ENCODE data around the gene SOD2. TPM values are rescaled to one million over a fixed set of nuclear protein-coding genes. Genes with fewer than 3 reads are reported as not detected.

SOD2 gene
- total and polyA plus RNA-seq, 12 donors: 129 to 3,032 (median 386) TPM

DNA sequence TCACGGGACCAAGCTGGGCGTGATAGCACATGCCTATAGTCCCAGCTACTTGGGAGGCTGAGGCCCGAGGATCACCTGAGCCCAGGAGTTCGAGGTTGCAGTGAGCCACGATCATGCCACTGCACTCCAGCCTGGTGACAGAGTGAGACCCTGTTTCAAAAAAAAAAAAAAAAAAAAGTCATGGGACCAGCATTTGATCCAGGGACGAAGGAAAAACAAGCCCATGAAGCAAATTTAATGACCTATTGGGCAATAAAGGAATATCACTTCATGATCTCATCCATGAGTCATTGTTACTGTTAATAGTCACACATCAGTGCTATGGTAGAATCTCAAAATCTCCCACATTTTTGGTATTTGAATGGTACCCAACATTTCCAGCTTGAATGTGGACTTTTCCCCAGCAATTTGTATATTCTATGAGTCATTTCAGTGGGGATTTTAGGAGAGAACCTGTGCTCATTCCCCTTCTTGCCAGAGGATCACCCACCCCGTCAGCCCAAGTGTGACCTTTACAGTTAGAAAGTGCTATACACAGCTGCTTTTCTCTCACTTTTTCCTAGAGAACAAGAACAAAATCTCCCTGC lies 8.5 kb upstream of the SOD2 start:
- TF ChIP-seq, protein P1, sequence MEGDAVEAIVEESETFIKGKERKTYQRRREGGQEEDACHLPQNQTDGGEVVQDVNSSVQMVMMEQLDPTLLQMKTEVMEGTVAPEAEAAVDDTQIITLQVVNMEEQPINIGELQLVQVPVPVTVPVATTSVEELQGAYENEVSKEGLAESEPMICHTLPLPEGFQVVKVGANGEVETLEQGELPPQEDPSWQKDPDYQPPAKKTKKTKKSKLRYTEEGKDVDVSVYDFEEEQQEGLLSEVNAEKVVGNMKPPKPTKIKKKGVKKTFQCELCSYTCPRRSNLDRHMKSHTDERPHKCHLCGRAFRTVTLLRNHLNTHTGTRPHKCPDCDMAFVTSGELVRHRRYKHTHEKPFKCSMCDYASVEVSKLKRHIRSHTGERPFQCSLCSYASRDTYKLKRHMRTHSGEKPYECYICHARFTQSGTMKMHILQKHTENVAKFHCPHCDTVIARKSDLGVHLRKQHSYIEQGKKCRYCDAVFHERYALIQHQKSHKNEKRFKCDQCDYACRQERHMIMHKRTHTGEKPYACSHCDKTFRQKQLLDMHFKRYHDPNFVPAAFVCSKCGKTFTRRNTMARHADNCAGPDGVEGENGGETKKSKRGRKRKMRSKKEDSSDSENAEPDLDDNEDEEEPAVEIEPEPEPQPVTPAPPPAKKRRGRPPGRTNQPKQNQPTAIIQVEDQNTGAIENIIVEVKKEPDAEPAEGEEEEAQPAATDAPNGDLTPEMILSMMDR (IDR thresholded peaks at IDR 0.05): no peak
- TF ChIP-seq POLR2A (IDR thresholded peaks at IDR 0.05): peak in 1 of 2 donors; percentile 9
- Histone ChIP-seq H3K36me3 (replicated peaks in 1 of 2) (no peaks in the 10 kb centered on the region), H3K27ac (peak overlapping the region; percentile 35 to 89 (median 85)), H3K4me3 (no peak overlapping the region), H3K27me3 (no peaks in the 10 kb centered on the region), H3K4me1 (replicated peaks in 1 of 2) (peaks cover 8 to 19% of the 10 kb centered on the region in 2 donors), H3K9me3 (replicated peaks in 1 of 3) (no peaks in the 10 kb centered on the region)
- peak in 4 of 7 donors; percentile 41 to 52 (median 49) for DNase-seq
- WGBS, 4 donors: 58 to 63% (median 62%) methylated on average over 7 of the region's 7 CpGs
- intact Hi-C loops (cut with DNase I): no loop called here

DNA sequence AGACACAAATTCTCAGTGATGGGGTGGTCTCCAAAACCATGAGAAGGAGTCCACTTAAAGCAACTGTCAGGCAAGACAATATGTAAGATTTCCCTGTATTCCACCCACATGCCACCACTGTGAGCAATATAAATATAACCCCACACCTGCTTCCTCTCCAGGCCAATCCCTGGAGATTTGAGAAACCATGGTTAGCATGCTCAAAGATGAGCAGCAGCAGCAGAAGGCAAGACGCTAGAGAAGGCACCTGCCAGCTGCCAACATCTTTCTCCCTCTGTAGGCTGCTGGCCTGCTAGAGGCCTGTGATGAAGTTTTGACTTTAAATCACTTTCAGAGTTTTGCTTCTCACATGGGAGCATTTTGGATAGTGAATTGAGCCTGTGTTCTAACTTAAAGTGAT lies 7.9 kb upstream of the SOD2 start:
- peak in 1 of 7 donors; percentile 24 for DNase-seq
- H3K27me3 ChIP-seq: no peaks in the 10 kb centered on the region

DNA sequence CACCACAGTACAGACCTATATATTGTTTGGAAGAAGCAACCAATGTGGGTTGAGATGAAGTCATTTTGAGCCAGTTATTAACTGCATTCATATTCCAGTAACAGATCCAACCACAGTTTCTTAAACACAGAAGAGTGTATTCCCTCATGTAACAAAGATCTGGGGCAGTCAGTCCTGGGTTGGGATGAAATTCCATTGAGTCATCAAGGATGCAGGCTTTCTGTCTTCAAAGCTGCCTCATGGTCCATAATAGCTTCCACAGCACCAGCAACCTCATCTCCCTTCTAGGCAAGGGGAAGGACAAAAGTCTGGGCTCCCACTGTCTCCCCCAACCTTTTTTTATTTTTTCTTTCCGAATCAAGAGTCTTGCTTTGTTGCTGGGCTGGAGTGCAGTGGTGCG lies 2.9 kb upstream of the SOD2 start:
- WGBS, 4 donors: 92 to 100% (median 97%) methylated on average over 2 of the region's 2 CpGs
- H3K9me3 ChIP-seq (replicated peaks in 1 of 3): no peaks in the 10 kb centered on the region
- H3K27me3 ChIP-seq: no peaks in the 10 kb centered on the region
- no peaks in the 10 kb centered on the region for H3K36me3 ChIP-seq (replicated peaks in 1 of 2)
- H3K27ac ChIP-seq: no peak overlapping the region
- H3K4me3 ChIP-seq: no peak overlapping the region
- TF ChIP-seq, protein P1 (IDR thresholded peaks at IDR 0.05): no peak
- no peak for TF ChIP-seq POLR2A (IDR thresholded peaks at IDR 0.05)
- peaks cover 26 to 27% of the 10 kb centered on the region in 2 donors for H3K4me1 ChIP-seq (replicated peaks in 1 of 2)
- DNase-seq: no peak
- intact Hi-C loops (cut with DNase I): loop anchor here in 1 of 2 donors (10.0 kb wide), 1 partner anchor 69 kb away; the partner anchor contains the start of gene ACAT2

More for the DNA sequence above, 7.9 kb upstream of the SOD2 start:
- no peak overlapping the region for H3K4me3 ChIP-seq
- no peaks in the 10 kb centered on the region for H3K9me3 ChIP-seq (replicated peaks in 1 of 3)
- peak overlapping the region; percentile 33 to 89 (median 85) for H3K27ac ChIP-seq
- 43 to 77% (median 55%) methylated on average over 1 of the region's 1 CpG for WGBS, 4 donors
- no peaks in the 10 kb centered on the region for H3K36me3 ChIP-seq (replicated peaks in 1 of 2)
- TF ChIP-seq, protein P1 (IDR thresholded peaks at IDR 0.05): no peak
- no peak for TF ChIP-seq POLR2A (IDR thresholded peaks at IDR 0.05)
- H3K4me1 ChIP-seq (replicated peaks in 1 of 2): peaks cover 8 to 19% of the 10 kb centered on the region in 2 donors
- intact Hi-C loops (cut with DNase I): no loop called here

DNA sequence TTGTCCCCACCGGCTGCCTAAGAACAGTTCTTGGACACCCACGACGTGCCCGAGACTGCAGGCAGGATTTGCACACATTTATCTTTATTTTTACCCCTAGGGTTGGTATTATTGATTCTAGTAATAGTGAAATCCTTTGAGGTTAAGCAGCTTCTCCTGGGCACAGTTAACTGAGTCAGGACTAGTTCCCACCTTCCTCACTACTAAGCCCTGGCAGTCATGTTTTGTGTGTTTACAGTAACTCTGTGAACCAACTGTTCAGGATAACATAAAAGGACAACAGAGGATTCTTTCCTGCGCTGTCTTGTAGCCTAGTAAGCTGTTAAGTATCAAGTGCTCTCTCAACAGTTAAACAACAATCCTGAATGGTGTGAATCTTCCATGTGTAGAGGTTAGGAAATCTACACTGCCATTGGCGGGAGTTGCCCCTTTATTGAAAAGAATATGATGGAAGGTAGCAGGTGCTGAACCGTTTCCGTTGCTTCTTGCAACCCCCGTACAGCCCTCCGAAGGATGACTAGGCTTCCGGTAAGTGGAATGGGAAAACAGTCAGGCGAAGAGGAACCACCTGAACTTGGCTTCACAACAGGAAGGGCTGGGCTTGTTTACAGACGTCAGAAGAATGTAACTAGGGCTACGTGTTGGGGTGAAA lies 979 bp upstream of the SOD2 start:
- peaks cover 27 to 40% of the 10 kb centered on the region in 2 donors for H3K4me1 ChIP-seq (replicated peaks in 1 of 2)
- 22 to 30% (median 24%) methylated on average over 14 of the region's 14 CpGs for WGBS, 4 donors
- no peaks in the 10 kb centered on the region for H3K27me3 ChIP-seq
- no peaks in the 10 kb centered on the region for H3K9me3 ChIP-seq (replicated peaks in 1 of 3)
- H3K4me3 ChIP-seq: peak overlapping the region in 3 of 4 donors; percentile 41 to 94 (median 86)
- intact Hi-C loops (cut with DNase I): loop anchor here (5.0 to 10.0 kb wide), 2 partner anchors 33 to 71 kb away; partner anchors contain the start of genes ACAT2 (in 1 of the 2) and WTAP (in 1 of the 2)
- TF ChIP-seq, protein P1 (IDR thresholded peaks at IDR 0.05): no peak
- no peak for TF ChIP-seq POLR2A (IDR thresholded peaks at IDR 0.05)
- peak in 5 of 7 donors; percentile 57 to 74 (median 69) for DNase-seq
- peaks cover 0 to 12% of the 10 kb centered on the region in 2 donors for H3K36me3 ChIP-seq (replicated peaks in 1 of 2)
- peak overlapping the region; percentile 95 to 98 (median 97) for H3K27ac ChIP-seq
